BLaER1 treated with 17β-estradiol and CSF1 and Interleukin-3, amounts not matched to agents 10 nM and 100 nM (cell line): ENCODE results near the gene NEMF.
"Not testable (repeated sequence)": the region's sequence is repeated elsewhere in the genome, so short reads cannot be mapped to it uniquely, and the experiment has no call there.

ENCODE experiments used
- H3K27ac ChIP-seq, 11 experiments: shearing (Covaris generic); formaldehyde crosslinking; 2 replicates each; pipeline ENCODE4 v1.8.1; 2022
- H3K27me3 ChIP-seq, 11 experiments: shearing (Covaris generic); formaldehyde crosslinking; 2 replicates each; pipeline ENCODE4 v1.8.1; 2022
- H3K36me3 ChIP-seq, 11 experiments: shearing (Covaris generic); formaldehyde crosslinking; 2 replicates each; pipeline ENCODE4 v1.8.1; 2022
- H3K4me1 ChIP-seq, 10 experiments: shearing (Covaris generic); formaldehyde crosslinking; 2 replicates each; pipeline ENCODE4 v1.8.1; 2022
- H3K4me2 ChIP-seq, 11 experiments: shearing (Covaris generic); formaldehyde crosslinking; 2 replicates each; pipeline ENCODE4 v1.8.1; 2022
- H3K4me3 ChIP-seq, 10 experiments: shearing (Covaris generic); formaldehyde crosslinking; 2 replicates each; pipeline ENCODE4 v1.8.1; 2022
- H3K9ac ChIP-seq, 11 experiments: shearing (Covaris generic); formaldehyde crosslinking; 2 replicates each; pipeline ENCODE4 v1.8.1; 2022
- H3K9me3 ChIP-seq, 11 experiments: shearing (Covaris generic); formaldehyde crosslinking; replicated peaks in 1 of 11; 2 replicates each; pipeline ENCODE4 v1.8.1; 2022
- H4K20me1 ChIP-seq, 11 experiments: shearing (Covaris generic); formaldehyde crosslinking; 2 replicates each; pipeline ENCODE4 v1.8.1; 2022
- Cebpa-rat ChIP-seq, 11 experiments: shearing (Covaris generic); IDR thresholded peaks; 2 replicates each; pipeline ENCODE4 v1.8.1; 2022

Gene NEMF

GRCh38 chr14:49774106-49774505, 78.5 kb downstream of the NEMF start:
- peaks cover 20 to 29% (median 22%) of the 10 kb centered on the region in 10 experiments for H3K4me1 ChIP-seq
- H3K36me3 ChIP-seq, result peaks cover 47 to 75% (median 57%) of the 10 kb centered on the region in 11 experiments
- no peak overlapping the region for H3K4me2 ChIP-seq
- H3K9ac ChIP-seq, result no peak overlapping the region
- H3K27me3 ChIP-seq, result no peaks in the 10 kb centered on the region
- TF ChIP-seq Cebpa-rat (IDR thresholded peaks at IDR 0.05), result no peak
- no peak overlapping the region for H3K4me3 ChIP-seq
- peak overlapping the region in 3 of 11 experiments; percentile 4 to 34 (median 28); a peak in 2 of 22 replicates for H3K27ac ChIP-seq
- peaks cover 0 to 18% (median 8%) of the 10 kb centered on the region in 11 experiments; a peak in 10 of 22 replicates for H4K20me1 ChIP-seq
- no peaks in the 10 kb centered on the region for H3K9me3 ChIP-seq

- Histone ChIP-seq H3K36me3 (peaks cover 26 to 51% (median 37%) of the 10 kb centered on the region in 11 experiments), H4K20me1 (peaks cover 0 to 18% (median 8%) of the 10 kb centered on the region in 11 experiments; a peak in 10 of 22 replicates), H3K4me1 (peaks cover 27 to 37% (median 31%) of the 10 kb centered on the region in 10 experiments)
- not testable (repeated sequence) for H3K9me3 ChIP-seq, H3K27me3 ChIP-seq, H3K4me3 ChIP-seq, H3K27ac ChIP-seq, H3K4me2 ChIP-seq, H3K9ac ChIP-seq
Measured at GRCh38 chr14:49771691-49772090, 80.9 kb downstream of the NEMF start.

- TF ChIP-seq Cebpa-rat (IDR thresholded peaks at IDR 0.05), result no peak
- Histone ChIP-seq H3K36me3 (peaks cover 12 to 37% (median 24%) of the 10 kb centered on the region in 11 experiments; a peak in 21 of 22 replicates), H3K27me3 (no peaks in the 10 kb centered on the region), H3K9ac (peak overlapping the region in 6 of 11 experiments; percentile 2 to 95 (median 61); a peak in 7 of 22 replicates), H4K20me1 (peaks cover 0 to 18% (median 8%) of the 10 kb centered on the region in 11 experiments; a peak in 10 of 22 replicates), H3K4me3 (no peak overlapping the region), H3K4me2 (peak overlapping the region; percentile 79 to 98 (median 92)), H3K4me1 (peaks cover 29 to 40% (median 34%) of the 10 kb centered on the region in 10 experiments), H3K27ac (peak overlapping the region in 3 of 11 experiments; percentile 18 to 98 (median 98); a peak in 2 of 22 replicates), H3K9me3 (no peaks in the 10 kb centered on the region)
Measured at GRCh38 chr14:49770212-49770817, 82.3 kb downstream of the NEMF start.

- Histone ChIP-seq H3K9ac (peak overlapping the region; percentile 93 to 99 (median 97); a peak in 19 of 22 replicates), H3K27ac (peak overlapping the region in 8 of 11 experiments; percentile 92 to 99 (median 98); a peak in 9 of 22 replicates), H3K4me3 (peak overlapping the region; percentile 78 to 98 (median 90); a peak in 17 of 20 replicates), H3K36me3 (peaks cover 6 to 31% (median 17%) of the 10 kb centered on the region in 11 experiments; a peak in 20 of 22 replicates), H4K20me1 (peaks cover 0 to 18% (median 8%) of the 10 kb centered on the region in 11 experiments; a peak in 10 of 22 replicates), H3K9me3 (no peaks in the 10 kb centered on the region), H3K4me1 (peaks cover 29 to 40% (median 34%) of the 10 kb centered on the region in 10 experiments), H3K27me3 (no peaks in the 10 kb centered on the region), H3K4me2 (peak overlapping the region; percentile 79 to 98 (median 92))
- no peak for TF ChIP-seq Cebpa-rat (IDR thresholded peaks at IDR 0.05)
Measured at GRCh38 chr14:49769581-49770211, 82.9 kb downstream of the NEMF start.

- H3K9me3 ChIP-seq, result no peaks in the 10 kb centered on the region
- H3K4me2 ChIP-seq, result peak overlapping the region; percentile 79 to 98 (median 92)
- TF ChIP-seq Cebpa-rat (IDR thresholded peaks at IDR 0.05), result no peak
- H3K27ac ChIP-seq, result peak overlapping the region; percentile 92 to 99 (median 97)
- H3K27me3 ChIP-seq, result no peaks in the 10 kb centered on the region
- peaks cover 1 to 25% (median 12%) of the 10 kb centered on the region in 11 experiments; a peak in 19 of 22 replicates for H3K36me3 ChIP-seq
- peaks cover 29 to 40% (median 34%) of the 10 kb centered on the region in 10 experiments for H3K4me1 ChIP-seq
- peaks cover 0 to 18% (median 5%) of the 10 kb centered on the region in 11 experiments; a peak in 10 of 22 replicates for H4K20me1 ChIP-seq
- H3K9ac ChIP-seq, result peak overlapping the region; percentile 93 to 99 (median 97)
- peak overlapping the region; percentile 78 to 98 (median 90) for H3K4me3 ChIP-seq
Measured at GRCh38 chr14:49769171-49769570, 83.4 kb downstream of the NEMF start.

- Histone ChIP-seq H3K27me3 (no peaks in the 10 kb centered on the region), H3K4me3 (peak overlapping the region; percentile 78 to 98 (median 90)), H3K9me3 (no peaks in the 10 kb centered on the region), H3K4me2 (peak overlapping the region; percentile 79 to 98 (median 92)), H3K9ac (peak overlapping the region; percentile 93 to 99 (median 97)), H4K20me1 (peaks cover 0 to 18% (median 5%) of the 10 kb centered on the region in 11 experiments; a peak in 10 of 22 replicates), H3K36me3 (peaks cover 0 to 19% (median 7%) of the 10 kb centered on the region in 11 experiments; a peak in 11 of 22 replicates), H3K4me1 (peaks cover 29 to 40% (median 33%) of the 10 kb centered on the region in 10 experiments), H3K27ac (peak overlapping the region; percentile 92 to 99 (median 97))
- no peak for TF ChIP-seq Cebpa-rat (IDR thresholded peaks at IDR 0.05)
Measured at GRCh38 chr14:49768301-49769121, 84.1 kb downstream of the NEMF start.

GRCh38 chr14:49767571-49768300, 84.9 kb downstream of the NEMF start, which contains the start of gene KLHDC2:
TSS of gene KLHDC2 (plus strand) at chr14:49768153. CDS start at chr14:49768469, 316 bp downstream.
- no peaks in the 10 kb centered on the region for H3K27me3 ChIP-seq
- peaks cover 0 to 13% (median 6%) of the 10 kb centered on the region in 11 experiments; a peak in 9 of 22 replicates for H3K36me3 ChIP-seq
- peaks cover 29 to 40% (median 33%) of the 10 kb centered on the region in 10 experiments for H3K4me1 ChIP-seq
- peak within 1 kb of the TSS; percentile 78 to 98 (median 90) for H3K4me3 ChIP-seq
- H3K27ac ChIP-seq, result peak within 1 kb of the TSS; percentile 92 to 99 (median 97)
- peak within 1 kb of the TSS; percentile 79 to 98 (median 92) for H3K4me2 ChIP-seq
- H3K9me3 ChIP-seq, result no peaks in the 10 kb centered on the region
- TF ChIP-seq Cebpa-rat (IDR thresholded peaks at IDR 0.05), result no peak
- H4K20me1 ChIP-seq, result peaks cover 0 to 18% (median 5%) of the 10 kb centered on the region in 11 experiments; a peak in 10 of 22 replicates
- peak within 1 kb of the TSS; percentile 93 to 99 (median 97) for H3K9ac ChIP-seq

- Histone ChIP-seq H3K4me1 (peaks cover 29 to 40% (median 33%) of the 10 kb centered on the region in 10 experiments), H3K4me3 (peak overlapping the region; percentile 78 to 98 (median 90))
Measured at GRCh38 chr14:49767270-49767570, 85.4 kb downstream of the NEMF start.

More at GRCh38 chr14:49767270-49767570, 85.4 kb downstream of the NEMF start:
- TF ChIP-seq Cebpa-rat (IDR thresholded peaks at IDR 0.05), result no peak
- peak overlapping the region; percentile 92 to 99 (median 97) for H3K27ac ChIP-seq
- peak overlapping the region; percentile 93 to 99 (median 97) for H3K9ac ChIP-seq
- H4K20me1 ChIP-seq, result peaks cover 0 to 18% (median 5%) of the 10 kb centered on the region in 11 experiments; a peak in 10 of 22 replicates
- H3K9me3 ChIP-seq, result no peaks in the 10 kb centered on the region
- H3K36me3 ChIP-seq, result peaks cover 0 to 8% (median under 1%) of the 10 kb centered on the region in 11 experiments; a peak in 8 of 22 replicates
- H3K4me2 ChIP-seq, result peak overlapping the region; percentile 79 to 98 (median 92)
- no peaks in the 10 kb centered on the region for H3K27me3 ChIP-seq
